NT2/D1 (cell line): ENCODE results near the gene ISX.
"Not testable (repeated sequence)": the region's sequence is repeated elsewhere in the genome, so short reads cannot be mapped to it uniquely, and the experiment has no call there.

Source experiments
- DNase-seq: peaks from one replicate; pipeline ENCODE4 v3.0.0-alpha.2; 2011; ENCODE audit warnings: low read depth, low spot score
- H3K27me3 ChIP-seq: 2 replicates; pipeline ENCODE4 v1.6.0; 2011; ENCODE audit warnings: mild to moderate bottlenecking; ENCODE audit not compliant: insufficient read length, insufficient read depth
- H3K36me3 ChIP-seq: 2 replicates; pipeline ENCODE4 v1.6.1; 2011; ENCODE audit warnings: mild to moderate bottlenecking, low read length, mixed read lengths; ENCODE audit not compliant: insufficient read depth, insufficient read length
- H3K4me1 ChIP-seq: 2 replicates; pipeline ENCODE4 v1.5.1; 2011; ENCODE audit not compliant: insufficient read depth, insufficient read length
- H3K4me3 ChIP-seq: 2 replicates; pipeline ENCODE4 v1.5.1; 2011; ENCODE audit warnings: low read depth; ENCODE audit not compliant: insufficient read length
- H3K9ac ChIP-seq: 2 replicates; pipeline ENCODE4 v1.6.0; 2011; ENCODE audit warnings: low read depth; ENCODE audit not compliant: insufficient read length
- H3K9me3 ChIP-seq: 2 replicates; pipeline ENCODE4 v1.5.1; 2011; ENCODE audit warnings: mild to moderate bottlenecking, low read length; ENCODE audit not compliant: insufficient read depth
- SUZ12 ChIP-seq: IDR thresholded peaks from 2 replicates; pipeline ENCODE4 v1.6.1; 2011; ENCODE audit not compliant: insufficient read length, insufficient read depth; ENCODE audit errors: extremely low read depth
- YY1 ChIP-seq: IDR thresholded peaks from 2 replicates; pipeline ENCODE4 v1.6.1; 2011; ENCODE audit not compliant: insufficient read length, insufficient read depth
- ZNF274 ChIP-seq: IDR thresholded peaks from 2 replicates; pipeline ENCODE4 v1.6.1; 2011; ENCODE audit warnings: mild to moderate bottlenecking, low read depth, low read length

The ISX gene

DNA sequence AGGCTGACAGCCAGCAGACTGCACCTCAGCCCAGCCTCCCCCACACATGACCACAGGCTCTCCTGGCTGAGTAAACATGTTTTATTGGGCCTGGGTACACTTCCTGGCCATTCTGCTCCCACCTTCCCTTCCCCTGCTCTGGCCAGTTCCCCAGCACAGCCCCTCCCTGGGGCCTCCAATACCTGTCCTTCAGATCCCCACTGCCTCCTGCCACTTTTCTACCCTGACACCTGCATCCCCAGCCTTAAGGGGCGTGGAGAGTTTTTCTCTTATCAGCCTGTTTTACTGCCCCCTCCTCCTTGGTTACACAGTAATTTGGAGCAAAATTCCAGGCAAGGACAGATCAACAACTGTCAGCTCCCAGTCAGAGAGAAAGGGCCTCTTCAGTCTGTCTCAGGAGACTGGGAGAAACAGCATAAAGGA lies at the start of gene ISX:
TSS of gene ISX (plus strand) at position 363 of the 423 bp plus-strand sequence. CDS start 930 bp downstream, outside the sequence.
- Histone ChIP-seq H3K4me3 (no peak within 1 kb of the TSS), H3K36me3 (no peaks in the 10 kb centered on the region), H3K4me1 (no peaks in the 10 kb centered on the region), H3K27me3 (no peaks in the 10 kb centered on the region), H3K9ac (no peak within 1 kb of the TSS), H3K9me3 (no peaks in the 10 kb centered on the region)
- no peak for DNase-seq
- no peak for TF ChIP-seq ZNF274
- TF ChIP-seq SUZ12 = no peak
- no peak for TF ChIP-seq YY1

DNA sequence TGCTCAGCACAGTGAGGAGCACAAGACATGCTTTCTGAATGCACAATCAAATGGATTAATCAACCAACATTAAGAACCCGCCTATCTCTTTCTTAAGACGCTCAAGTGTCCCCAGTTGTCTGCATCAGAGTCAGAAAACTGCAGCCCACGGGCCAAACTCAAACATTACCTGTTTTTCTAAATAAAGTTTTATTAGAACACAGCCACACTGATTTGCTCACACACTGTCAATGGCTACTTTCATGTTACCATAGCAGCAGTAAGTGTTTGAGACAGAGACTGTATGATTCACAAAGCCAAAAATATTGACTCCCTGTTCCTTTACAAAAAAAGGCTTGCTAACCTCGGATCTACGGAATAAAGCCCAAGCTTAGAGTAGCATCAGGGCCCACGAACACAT lies 49.0 kb upstream of the ISX start:
- H3K27me3 ChIP-seq = no peaks in the 10 kb centered on the region
- DNase-seq = no peak
- no peaks in the 10 kb centered on the region for H3K9me3 ChIP-seq
- H3K4me1 ChIP-seq = no peaks in the 10 kb centered on the region
- no peak for TF ChIP-seq SUZ12
- TF ChIP-seq YY1 = no peak
- no peak for TF ChIP-seq ZNF274
- H3K9ac ChIP-seq = no peak overlapping the region
- H3K4me3 ChIP-seq = no peak overlapping the region
- H3K36me3 ChIP-seq = no peaks in the 10 kb centered on the region

DNA sequence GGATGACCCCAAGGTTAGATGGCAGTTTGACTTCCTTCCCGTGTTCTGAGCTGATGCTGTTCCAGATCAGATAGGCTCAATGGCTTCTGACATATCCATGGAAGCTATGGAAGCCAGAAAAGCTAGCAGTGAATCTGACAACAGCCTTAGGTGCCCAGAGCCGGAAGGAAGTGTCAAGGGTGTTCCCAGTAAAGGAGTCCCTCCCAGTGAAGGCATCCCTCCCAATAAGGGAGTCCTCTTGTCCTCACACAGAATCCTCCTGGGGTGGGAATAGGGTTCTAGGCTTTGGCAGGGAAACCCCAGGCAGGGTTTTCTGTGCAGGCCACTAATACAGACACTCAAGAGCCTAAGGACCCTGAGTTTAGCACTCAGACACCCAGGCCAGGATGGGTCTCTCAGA lies 47.0 kb upstream of the ISX start:
- Histone ChIP-seq H3K36me3 (no peaks in the 10 kb centered on the region), H3K4me1 (no peaks in the 10 kb centered on the region), H3K9ac (no peak overlapping the region), H3K9me3 (no peaks in the 10 kb centered on the region), H3K27me3 (no peaks in the 10 kb centered on the region), H3K4me3 (no peak overlapping the region)
- TF ChIP-seq YY1 (no peak), ZNF274 (no peak), SUZ12 (no peak)
- DNase-seq = no peak

DNA sequence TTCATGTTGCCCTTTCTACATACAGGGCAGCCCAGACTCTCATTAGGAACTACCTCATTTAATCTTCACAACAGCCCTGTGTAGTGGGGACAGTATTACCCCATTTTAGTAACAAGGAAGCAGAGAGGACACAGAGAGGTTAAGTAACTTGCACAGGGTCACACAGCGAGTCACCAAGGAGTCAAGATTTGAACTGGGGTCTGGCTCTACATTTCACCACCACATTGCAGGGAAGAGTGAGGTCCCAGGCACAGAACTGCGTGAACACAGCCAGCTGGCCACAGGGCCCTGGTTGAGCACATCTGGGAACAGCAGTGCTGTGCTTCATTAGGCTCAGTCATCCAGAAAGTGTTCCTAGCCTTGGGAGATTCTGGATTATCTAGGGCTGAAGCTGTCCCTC lies 45.4 kb upstream of the ISX start:
- no peaks in the 10 kb centered on the region for H3K27me3 ChIP-seq
- no peaks in the 10 kb centered on the region for H3K9me3 ChIP-seq

DNA sequence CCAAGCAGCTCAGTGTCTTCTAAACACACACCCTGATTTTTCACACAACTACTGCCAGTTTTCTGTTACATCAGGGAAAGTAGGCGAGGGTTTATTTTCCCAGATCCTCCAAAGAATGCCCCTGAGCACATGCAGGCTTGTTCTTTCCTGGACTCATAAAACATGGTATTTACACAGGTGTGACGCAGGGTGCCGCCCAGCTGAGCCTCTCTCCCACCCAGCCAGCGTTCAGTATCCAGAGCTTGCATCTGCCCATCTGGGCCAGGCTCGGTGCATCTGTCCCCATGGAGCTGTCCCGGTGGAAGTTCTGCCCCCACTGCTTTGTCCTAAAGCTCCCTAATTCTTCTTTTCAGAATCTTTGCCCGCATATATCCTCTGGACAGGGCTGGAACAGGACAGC lies 44.8 kb upstream of the ISX start:
- Histone ChIP-seq H3K4me1 (no peaks in the 10 kb centered on the region), H3K27me3 (no peaks in the 10 kb centered on the region), H3K36me3 (no peaks in the 10 kb centered on the region), H3K9me3 (no peaks in the 10 kb centered on the region), H3K9ac (no peak overlapping the region), H3K4me3 (no peak overlapping the region)
- DNase-seq = no peak
- no peak for TF ChIP-seq ZNF274
- no peak for TF ChIP-seq SUZ12
- no peak for TF ChIP-seq YY1

More for the DNA sequence above, 45.4 kb upstream of the ISX start:
- no peak for DNase-seq
- Histone ChIP-seq H3K9ac (no peak overlapping the region), H3K4me1 (no peaks in the 10 kb centered on the region), H3K36me3 (no peaks in the 10 kb centered on the region), H3K4me3 (no peak overlapping the region)
- TF ChIP-seq ZNF274 (no peak), YY1 (no peak), SUZ12 (no peak)

DNA sequence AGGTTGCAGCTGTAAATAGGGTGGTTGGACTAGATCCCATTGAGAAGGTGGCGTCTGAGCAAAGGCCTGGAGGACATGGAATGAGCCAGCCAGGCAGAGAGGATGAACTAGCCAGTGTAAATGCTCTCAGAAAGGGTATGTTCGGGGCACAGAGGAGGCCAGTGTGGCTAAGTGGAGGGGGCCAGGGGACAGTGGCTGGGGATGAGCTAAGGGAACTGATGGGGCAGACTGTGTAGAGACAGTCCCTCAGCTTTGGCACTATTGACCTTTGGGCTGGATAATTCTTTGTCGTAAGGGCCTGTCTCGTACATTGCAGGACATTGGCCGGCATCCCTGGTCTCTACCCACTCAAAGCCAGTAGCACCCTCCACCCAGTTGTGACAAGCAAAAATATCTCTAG lies 43.7 kb upstream of the ISX start:
- H3K27me3 ChIP-seq = no peaks in the 10 kb centered on the region
- TF ChIP-seq ZNF274 (no peak), YY1 (no peak)
- H3K36me3 ChIP-seq = no peaks in the 10 kb centered on the region
- no peak overlapping the region for H3K4me3 ChIP-seq
- no peak for DNase-seq
- no peaks in the 10 kb centered on the region for H3K4me1 ChIP-seq
- H3K9me3 ChIP-seq = no peaks in the 10 kb centered on the region
- no peak overlapping the region for H3K9ac ChIP-seq

DNA sequence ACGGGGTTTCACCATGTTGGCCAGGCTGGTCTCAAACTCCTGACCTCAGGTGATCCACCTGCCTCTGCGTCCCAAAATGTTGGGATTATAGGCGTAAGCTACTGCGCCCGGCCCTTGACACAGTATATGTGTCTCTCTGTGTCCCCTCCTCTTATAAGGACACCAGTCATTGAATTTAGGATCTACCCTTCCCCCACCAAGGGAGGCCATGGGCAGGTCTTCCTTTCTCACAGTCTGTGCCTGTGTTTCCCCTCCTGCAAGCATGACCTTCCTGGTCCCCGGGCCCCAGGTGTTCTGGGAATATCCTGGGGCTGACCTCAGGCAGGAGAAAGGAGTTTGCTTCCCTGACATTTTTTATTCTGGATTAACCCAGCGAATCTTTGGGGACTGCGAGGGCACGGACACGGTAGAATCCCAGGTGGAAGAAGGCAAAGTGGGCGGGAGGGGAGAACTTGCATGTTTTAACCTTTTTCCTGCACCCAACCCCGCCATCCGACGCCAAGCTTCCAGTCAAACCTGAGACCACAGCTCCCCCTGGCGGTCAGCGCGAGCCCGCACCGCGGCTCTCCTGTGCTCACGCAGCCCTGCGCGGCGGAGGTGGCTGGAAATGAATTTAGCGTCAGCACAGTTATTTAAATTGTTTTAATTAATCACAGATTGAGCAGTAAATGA lies 42.1 kb upstream of the ISX start:
- Histone ChIP-seq H3K9me3 (no peaks in the 10 kb centered on the region), H3K4me3 (no peak overlapping the region)

DNA sequence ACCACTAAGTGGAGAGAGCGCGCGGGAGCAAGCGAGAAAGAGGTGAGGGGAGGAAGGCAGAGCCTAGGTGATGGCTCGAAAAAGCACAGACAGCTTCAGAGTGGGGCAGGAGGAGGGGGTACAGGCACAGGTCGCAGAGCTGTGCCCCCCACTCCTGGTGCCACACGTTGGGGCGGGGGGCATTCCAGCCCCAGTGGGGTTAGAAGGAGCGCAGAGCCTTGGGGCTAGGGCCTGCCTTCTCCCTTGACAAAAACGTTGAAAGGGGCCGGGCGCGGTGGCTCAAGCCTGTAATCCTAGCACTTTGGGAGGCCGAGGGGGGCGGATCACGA lies 41.6 kb upstream of the ISX start:
- Histone ChIP-seq H3K4me1 (no peaks in the 10 kb centered on the region), H3K9ac (peak overlapping the region; percentile 17), H3K36me3 (no peaks in the 10 kb centered on the region), H3K27me3 (no peaks in the 10 kb centered on the region), H3K9me3 (no peaks in the 10 kb centered on the region), H3K4me3 (no peak overlapping the region)
- DNase-seq = no peak
- TF ChIP-seq YY1 (no peak), ZNF274 (no peak), SUZ12 (no peak)

More for the DNA sequence above, 42.1 kb upstream of the ISX start:
- Histone ChIP-seq H3K27me3 (no peaks in the 10 kb centered on the region), H3K4me1 (no peaks in the 10 kb centered on the region), H3K36me3 (no peaks in the 10 kb centered on the region), H3K9ac (peak overlapping the region; percentile 17)
- TF ChIP-seq YY1 = no peak
- DNase-seq = peak; percentile 57

DNA sequence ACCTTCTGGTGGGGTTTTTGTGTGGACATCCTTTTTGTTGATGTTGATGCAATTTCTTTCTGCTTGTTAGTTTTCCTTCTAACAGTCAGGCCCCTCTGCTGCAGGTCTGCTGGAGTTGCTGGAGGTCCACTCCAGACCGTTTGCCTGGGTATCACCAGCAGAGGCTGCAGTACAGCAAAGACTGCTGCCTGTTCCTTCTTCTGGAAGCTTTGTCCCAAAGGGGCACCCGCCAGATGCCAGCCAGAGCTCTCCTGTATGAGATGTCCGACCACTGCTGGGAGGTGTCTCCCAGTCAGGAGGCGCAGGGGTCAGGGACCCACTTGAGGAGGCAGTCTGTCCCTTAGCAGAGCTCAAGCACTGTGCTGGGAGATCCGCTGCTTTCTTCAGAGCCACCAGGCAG lies 35.8 kb upstream of the ISX start:
- H3K9me3 ChIP-seq, H3K36me3 ChIP-seq, H3K9ac ChIP-seq, H3K4me3 ChIP-seq, DNase-seq, H3K27me3 ChIP-seq, H3K4me1 ChIP-seq: not testable (repeated sequence)
